Measurements from ENCODE around the gene MIDN.

MIDN gene

DNA sequence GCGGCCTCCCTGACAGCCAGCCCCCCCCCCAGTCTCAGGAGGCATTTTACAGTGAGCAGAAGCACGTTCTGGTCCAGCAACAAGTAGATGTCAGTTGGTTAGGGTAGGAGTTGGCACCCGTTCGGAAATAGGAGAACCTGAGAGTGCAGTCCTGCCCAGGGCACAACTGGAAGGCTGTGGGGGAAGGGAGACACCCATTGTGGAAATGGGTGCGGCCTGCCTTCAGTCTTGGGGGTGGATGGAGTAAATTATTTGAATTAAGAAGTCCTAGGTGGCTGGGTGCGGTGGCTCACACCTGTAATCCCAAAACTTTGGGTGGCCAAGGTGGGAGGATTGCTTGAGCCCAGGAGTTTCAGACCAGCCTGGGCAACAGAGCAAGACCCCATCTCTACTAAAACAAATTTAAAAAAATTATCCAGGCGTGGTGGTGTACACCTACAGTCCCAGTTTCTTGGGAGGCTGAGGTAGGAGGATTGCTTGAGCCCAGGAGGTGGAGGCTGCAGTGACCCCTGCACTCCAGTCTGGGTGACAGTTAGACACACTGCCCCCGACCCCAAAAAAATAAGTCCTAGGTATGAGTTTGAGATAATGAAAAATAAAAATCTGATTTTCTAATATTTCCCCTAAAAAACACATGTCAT is 21.9 kb downstream of the MIDN start:
- DNase-seq (ENCODE audit: low read depth, low spot score) = no peak

DNA sequence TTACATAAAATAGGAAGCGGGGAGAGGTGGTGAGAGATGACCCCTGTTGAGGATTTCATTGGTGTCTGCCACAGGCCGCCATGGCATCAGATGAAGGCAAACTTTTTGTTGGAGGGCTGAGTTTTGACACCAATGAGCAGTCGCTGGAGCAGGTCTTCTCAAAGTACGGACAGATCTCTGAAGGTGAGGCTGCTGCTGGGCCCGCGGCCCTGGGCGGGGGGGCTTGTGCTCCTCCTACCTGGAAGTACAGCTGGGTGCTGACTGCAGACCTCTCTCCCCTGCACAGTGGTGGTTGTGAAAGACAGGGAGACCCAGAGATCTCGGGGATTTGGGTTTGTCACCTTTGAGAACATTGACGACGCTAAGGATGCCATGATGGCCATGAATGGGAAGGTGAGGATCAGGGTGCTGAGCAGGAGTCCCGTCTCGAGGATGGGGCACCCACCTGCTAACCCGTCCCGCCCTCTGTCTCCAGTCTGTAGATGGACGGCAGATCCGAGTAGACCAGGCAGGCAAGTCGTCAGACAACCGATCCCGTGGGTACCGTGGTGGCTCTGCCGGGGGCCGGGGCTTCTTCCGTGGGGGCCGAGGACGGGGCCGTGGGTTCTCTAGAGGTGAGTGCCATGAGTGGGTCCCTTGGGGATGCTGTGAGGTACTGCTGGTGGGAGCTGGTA is 22.6 kb downstream of the MIDN start:
- DNase-seq (ENCODE audit: low read depth, low spot score) = no peak

DNA sequence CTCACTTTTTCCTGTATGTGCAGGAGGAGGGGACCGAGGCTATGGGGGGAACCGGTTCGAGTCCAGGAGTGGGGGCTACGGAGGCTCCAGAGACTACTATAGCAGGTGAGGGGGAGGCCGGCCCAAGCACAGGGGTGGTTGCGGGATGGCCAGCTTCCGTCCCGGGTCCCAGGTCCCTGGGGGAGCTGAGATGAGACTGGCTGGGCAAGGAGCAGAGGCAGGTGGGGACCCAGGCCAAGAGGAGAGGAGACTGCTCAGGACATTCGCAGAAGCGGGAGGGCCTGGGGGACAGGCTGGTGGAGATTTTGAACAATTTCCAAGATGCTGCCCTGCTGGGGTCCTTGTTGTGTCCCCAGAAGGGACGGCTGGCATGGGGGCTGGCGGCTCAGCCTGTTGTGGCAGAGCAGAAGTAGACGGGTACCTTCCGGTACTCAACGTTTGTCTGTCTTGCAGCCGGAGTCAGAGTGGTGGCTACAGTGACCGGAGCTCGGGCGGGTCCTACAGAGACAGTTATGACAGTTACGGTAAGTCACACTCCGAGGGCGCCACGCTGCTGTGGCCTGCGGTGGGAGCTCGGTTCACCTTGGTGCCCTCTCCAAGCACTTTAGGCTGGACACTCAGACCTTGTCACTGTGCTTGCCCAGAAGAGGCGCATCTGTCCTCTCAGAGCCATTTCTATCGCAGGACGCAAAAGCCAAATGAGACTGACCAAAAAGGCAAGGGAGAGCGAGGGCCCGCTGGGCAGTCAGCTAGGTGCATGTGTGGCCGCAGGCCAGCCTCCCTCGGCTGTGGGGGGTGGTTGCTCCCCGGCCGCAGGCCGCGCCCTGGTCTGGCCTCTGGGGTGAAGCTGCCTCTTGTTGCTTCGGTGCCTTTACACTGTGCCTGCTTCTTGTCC is 23.4 kb downstream of the MIDN start:
- DNase-seq (ENCODE audit: low read depth, low spot score) = no peak

DNA sequence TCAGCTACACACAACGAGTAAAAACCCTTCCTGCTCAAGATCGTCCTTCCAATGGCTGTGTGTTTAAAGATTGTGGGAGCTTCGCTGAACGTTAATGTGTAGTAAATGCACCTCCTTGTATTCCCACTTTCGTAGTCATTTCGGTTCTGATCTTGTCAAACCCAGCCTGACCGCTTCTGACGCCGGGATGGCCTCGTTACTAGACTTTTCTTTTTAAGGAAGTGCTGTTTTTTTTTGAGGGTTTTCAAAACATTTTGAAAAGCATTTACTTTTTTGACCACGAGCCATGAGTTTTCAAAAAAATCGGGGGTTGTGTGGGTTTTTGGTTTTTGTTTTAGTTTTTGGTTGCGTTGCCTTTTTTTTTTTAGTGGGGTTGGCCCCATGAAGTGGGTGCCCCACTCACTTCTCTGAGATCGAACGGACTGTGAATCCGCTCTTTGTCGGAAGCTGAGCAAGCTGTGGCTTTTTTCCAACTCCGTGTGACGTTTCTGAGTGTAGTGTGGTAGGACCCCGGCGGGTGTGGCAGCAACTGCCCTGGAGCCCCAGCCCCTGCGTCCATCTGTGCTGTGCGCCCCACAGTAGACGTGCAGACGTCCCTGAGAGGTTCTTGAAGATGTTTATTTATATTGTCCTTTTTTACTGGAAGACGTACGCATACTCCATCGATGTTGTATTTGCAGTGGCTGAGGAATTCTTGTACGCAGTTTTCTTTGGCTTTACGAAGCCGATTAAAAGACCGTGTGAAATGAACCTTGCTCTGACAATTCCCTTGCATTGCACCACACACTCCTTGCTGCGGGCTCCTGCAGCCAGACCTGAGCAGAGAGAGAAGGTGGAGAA is 24.3 kb downstream of the MIDN start:
- DNase-seq (ENCODE audit: low read depth, low spot score) = no peak

DNA sequence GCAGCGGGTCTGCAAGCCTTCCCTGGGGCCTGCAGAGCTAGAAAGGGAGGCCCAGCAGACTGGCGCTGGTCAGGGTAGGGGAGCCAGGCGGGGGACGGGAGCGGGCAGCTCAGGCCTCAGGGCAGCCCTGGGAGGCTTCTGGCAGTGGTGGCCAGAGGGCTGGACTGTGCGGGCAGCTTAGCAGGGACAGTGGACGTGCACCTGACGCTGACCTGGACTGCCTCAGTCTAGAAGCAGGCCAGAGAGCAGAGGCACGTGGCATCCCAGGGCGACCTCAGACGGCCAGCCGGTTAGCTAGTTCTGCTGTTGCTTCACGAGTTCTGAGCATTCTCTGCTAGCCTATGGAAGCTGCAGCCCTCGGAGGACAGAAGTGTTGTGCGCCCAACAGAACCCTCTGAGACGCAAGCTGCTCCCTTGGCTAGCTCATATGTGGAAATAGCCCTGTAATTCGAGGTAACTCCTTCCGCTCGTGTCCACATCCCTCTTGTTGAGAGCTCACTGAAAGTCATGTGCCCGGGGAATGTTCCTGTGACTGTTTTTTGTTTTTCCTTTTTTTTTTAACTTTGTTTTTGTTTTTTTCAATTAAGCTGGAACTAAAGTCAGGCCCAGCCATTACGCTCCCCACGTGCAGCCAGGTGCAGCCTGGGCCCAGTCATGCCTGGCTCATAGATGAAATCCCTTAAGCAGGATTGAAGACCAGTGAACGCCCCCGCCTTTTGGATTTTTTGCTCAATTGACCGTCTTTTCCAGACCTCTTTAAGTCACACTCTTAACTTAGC is 25.1 kb downstream of the MIDN start:
- no peak for DNase-seq (ENCODE audit: low read depth, low spot score)

DNA sequence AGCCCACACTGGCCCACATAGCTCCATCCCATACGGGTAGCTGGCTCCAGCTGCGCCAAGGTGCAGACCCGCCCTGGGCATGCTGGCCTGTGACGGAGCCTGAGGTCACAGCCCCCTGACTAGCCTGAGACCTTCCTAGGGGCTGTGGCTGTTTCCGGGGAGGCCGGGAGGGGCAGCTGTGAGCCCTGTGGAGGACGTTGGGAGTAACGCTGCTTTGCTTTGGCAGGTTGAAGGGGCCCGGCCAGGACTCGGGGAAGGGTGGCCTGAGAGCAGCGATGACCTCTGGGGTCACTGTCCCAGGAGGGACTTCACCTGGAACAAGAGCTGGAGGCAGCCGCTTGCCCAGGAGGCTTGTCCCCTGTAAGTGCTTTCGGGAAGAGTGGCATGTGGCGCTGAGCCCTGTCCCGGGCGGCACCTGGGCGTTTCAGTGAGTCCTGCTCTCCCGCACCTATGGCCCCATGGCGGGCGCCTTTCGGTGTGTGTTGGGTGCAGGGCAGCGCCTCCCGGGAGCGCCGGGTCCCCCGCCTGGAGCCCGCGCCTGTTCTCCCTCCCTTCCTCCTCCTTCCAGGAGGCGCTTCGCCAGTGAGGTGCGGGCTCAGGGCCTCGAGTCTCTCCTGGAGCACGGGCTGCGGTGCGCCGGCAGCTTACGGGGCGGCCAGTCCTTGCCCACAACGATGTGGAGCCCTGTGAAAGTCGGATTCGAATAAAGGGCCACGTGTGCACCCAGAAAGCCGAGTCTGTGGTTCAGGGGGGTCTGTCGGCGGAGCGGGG is 25.9 kb downstream of the MIDN start:
- DNase-seq (ENCODE audit: low read depth, low spot score) = no peak

DNA sequence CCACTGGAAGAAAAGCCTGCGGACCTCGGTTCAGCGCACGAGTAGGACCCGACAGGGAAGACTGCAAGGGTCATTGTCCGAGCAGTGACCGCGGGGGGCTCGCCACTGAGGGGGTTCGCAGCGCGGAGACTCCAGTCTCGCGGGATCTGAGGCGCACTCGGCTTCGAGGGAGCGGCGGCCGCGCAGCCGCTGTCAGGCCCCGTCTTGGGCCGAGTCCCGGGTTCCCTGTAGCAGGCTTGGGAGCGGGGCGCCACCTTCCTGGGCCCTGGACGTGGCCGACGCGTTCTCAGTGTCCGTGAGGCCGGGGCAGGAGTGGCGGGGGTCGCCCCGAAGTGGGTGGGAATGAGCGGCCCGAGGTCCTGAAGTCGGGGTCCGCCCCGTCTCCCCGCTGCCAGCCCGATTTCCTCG is 26.5 kb downstream of the MIDN start:
- no peak for DNase-seq (ENCODE audit: low read depth, low spot score)

DNA sequence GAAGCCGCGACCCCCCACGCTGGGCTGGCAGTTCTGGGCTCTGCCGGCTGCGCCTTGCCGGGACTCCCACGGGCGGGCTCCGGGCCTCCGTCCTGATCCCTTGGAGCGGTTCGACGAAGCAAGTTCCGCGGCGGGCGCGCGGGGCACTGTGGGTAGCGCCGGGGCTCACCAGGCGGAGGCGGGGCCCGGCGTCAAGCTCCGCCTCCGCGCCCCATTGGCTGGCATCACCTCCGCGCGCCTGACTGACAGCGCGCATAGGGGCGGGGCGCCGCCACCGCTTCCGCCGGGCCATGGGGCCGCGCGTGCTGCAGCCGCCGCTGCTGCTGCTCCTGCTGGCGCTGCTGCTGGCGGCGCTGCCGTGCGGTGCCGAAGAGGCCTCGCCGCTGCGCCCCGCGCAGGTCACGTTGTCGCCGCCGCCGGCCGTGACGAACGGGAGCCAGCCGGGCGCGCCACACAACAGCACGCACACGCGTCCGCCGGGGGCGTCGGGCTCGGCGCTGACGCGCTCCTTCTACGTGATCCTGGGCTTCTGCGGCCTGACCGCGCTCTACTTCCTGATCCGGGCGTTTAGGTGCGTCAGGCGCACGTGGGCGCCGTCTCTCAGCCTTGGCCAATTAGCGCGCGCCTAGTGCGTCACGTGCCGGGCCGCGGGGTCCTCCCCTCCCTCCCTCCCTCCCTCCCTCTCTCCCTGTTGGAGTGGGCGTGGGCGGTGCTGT is 27.0 kb downstream of the MIDN start, which contains the start of gene FAM174C:
FAM174C (plus strand) TSS at position 271 of the 716 bp plus-strand sequence; CDS start at position 291, 20 bp downstream.
- no peak for DNase-seq (ENCODE audit: low read depth, low spot score)

DNA sequence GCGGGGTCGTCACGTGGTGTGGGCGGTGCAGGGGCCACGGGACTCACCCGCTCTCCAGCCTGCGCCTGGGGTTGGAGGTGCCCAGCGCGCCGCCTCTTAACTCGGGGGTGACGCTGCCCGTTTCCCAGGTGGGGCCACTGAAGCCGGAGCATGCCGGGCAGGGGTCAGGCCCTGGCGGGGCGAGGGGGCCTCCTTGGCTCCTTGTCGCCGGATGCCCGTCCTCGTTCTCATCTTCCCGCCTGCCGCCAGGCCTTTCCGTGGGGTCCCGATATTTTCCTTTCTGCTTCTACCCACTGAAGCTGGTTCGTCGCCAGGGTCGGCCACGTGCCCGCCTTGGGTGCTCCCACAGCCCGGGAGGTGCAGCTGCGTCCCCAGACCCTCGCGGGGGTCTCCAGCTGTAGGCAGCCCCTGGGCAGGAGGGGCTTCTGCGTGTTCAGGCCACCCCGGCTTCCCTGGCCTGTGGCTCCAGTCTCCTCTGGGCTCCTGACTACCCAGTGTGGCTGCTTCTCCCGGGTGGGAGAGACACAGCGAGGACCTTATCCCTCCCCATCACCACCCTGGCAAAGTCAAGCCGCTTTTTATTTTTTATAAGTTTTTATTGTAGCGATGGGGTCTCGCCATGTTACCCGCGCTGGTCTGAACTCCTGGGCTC is 27.7 kb downstream of the MIDN start:
- DNase-seq (ENCODE audit: low read depth, low spot score) = no peak

DNA sequence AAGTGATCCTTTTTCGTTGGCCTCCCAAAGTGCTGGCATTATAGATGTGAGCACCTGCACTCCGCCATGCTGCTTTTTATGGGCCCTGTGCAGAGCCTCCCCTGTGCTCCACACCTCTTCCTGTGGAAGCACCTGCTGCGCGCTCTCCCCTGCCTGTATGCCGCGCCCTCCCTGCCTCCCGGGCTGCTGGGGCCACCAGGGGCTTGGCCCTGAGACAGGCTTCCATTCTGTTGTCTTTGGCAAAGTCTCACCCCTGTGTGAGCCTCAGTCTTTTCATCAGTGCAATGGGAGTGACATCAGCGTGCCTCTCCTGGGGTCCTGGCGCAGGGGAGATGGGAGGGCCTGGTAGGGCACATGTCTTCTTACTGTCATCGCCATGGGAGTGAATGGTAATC is 28.2 kb downstream of the MIDN start:
- no peak for DNase-seq (ENCODE audit: low read depth, low spot score)

DNA sequence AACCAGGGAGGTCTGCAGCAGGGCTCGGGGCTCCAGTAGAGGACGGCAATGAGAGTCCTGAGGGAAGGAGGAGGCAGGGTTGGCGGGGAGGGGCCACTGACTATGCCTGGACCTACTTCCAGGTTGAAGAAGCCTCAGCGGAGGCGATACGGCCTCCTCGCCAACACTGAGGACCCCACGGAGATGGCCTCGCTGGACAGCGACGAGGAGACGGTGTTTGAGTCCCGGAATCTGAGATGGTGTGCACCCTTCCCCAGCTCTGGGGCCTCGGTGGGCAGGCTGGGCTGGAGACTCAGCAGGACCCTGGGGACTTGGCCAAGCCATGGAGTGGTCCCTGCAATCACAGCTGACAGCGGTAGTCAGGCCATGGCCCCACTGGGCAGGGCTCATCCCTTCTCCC is 28.7 kb downstream of the MIDN start:
- no peak for DNase-seq (ENCODE audit: low read depth, low spot score)

DNA sequence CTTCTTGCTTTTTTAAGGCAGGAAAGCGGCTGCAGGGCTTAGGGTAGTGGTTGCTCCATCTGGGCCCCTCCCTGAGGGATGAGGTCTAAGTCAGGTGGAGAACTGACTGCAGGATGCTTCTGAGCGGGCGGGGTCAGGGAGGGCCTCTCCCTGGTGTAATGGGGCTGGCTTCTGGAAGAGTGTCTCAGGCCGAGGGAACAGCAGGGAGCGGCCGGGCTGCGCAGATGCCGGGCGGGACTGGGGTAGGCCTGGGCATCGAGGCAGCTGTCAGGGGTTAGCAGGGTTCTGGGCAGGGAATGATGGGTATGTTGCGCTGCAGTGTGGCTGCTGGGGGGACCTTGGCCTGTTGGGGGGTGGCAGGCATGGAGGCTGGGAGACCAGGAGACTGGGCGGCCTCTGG is 29.7 kb downstream of the MIDN start:
- no peak for DNase-seq (ENCODE audit: low read depth, low spot score)

DNA sequence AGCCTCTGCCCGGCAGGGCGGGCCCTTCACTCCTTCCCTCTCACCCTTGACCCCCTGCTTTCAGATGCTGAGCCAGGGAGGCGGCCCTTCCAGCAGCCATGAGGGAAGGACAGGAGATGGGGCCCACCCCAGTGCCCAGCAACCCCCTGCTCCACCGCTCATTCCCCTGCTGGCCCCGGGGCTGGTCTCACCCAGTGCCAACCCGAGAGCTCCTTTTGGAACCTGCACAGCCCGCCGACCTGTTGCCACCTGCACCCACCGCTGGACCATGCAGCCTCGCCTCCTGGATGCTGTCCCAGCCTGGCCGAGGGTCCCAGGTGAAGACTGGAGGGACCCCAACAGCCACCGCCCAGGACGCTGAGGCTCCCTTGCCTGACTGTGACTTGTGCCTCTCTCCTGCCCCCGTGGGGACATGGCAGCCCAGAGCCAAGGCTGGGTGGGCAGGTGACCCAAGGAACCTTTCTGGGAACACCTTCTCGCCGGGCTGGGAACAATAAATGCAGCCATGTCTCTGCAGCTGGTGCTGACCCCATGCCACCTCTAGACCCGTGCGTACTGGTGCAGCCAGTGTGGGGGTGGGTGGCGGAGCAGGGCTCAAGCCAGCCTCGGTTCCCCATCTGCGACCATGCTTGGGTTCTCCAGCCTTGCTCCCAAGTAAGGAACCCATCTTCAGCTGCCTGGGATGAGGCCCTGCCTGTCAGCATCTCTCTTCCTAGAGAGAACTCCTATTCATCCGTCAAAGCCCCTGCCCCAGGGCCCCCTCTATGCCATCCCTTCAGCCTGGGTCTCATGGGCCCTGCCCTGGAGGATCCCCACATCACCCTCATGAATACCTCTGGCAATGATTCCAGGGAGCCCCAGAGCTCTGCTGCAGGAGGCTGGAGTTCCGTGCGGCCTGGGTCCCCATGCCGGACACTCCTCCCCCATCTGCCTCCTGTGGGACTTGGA is 30.6 kb downstream of the MIDN start:
- no peak for DNase-seq (ENCODE audit: low read depth, low spot score)

DNA sequence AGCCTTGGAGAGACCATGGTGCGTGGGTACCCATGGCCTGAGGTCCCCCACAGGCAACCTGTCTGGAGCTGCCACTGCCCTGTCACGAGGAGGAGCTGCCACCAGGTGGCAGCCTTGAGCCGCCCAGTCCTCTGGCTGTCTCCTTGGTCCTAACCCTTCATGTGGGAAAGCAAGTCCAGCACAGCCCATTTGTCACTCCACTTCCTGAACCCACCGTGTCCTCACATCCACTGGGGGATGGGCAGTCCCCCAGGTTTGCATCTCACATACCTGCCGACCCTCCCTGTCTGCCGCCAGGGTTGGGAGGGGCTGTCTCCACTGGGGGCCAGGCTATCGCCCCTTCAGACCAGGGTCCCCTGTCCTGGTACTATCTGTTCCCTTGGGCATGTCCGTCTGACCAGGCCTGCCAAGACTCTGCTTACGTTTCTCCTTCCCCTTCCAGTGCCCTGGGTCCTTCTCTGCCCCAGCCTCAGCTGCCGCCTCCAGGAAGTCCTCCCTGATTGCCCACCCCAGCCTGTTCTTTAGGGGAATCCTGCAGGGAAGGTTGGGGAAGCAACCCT is 31.5 kb downstream of the MIDN start:
- no peak for DNase-seq (ENCODE audit: low read depth, low spot score)

DNA sequence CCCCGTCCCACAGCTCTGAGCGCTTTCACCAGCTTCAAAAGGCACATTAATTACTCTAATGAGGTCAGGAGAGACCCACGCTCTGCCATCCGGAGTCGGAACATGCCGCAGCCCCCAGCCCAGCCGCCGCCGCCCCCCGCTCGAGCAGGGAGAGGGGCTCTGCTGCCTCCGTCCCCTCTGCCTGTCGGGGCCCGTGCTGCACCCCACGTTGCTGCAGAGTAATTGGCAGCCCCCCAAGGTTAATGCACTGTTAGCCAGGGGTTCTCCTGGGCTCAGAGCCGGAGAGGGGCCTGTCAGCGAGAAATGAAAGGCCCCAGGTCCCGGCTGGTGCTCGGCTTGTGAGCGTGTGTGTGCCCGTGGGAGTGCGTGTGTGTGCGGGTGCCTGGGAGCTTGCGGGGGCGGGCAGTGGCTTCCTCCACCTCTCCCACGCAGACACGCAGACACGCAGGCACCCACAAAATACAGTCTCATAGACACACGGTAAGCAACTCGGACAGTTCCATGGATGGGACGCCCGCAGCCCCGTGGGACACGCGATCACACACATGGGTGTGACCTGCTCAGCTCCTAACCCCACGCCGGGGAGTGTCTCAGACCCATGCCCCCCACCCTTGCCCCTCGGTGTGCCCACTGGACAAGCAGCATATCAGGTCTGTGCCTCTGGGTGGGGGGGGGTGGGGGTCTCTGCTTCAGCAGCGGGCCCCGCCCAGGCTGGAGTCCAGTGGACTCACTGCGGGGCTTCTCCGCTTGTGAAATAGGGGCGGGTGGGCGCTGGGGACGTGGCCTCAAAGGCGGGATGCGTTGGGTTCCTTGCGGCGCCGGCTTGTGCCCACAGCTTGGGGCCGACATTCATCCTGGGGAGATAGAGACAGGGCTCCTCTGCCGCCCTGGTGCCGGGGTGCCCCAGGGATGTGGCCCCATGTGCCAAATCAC is 32.5 kb downstream of the MIDN start:
- DNase-seq (ENCODE audit: low read depth, low spot score) = no peak

DNA sequence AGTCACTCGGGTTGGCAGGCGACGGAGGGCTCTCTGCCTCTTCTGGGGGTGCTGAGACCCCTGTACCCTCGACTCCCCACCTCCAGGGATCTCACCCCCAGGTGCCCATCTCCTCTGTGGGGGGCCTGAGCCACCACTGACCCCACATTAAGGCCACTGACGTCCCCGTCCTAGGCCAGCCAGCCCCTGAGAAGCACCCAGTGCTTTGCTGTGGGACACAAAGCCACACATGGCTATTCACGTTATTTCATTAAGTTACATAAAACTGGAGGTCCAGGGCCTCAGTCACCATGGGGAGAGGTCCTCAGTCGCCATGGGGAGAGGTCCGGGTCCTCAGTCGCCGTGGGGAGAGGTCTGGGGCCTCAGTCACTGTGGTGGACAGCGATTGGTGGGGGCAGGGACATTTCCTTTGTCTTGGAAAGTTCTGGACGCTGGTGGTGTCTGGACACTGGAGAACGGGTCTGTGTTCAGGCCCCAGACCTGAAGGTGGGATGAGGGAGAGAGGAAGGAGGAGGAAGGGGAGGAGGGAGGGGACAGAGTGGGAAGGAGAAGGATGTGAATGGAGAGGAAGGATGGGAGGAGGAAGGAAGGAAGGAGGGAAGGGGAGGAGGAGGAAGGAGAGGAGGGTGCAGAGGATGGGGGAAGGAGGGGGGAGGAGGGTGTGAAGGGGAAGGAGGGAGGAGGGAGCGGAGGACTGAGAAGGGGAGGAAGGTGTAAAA is 33.3 kb downstream of the MIDN start:
- no peak for DNase-seq (ENCODE audit: low read depth, low spot score)
